Right renal pelvis (tissue), 4 donors: ENCODE data around the gene PSMB7. TPM values are rescaled to one million over a fixed set of nuclear protein-coding genes. Genes with fewer than 3 reads are reported as not detected.

ENCODE experiments used
- DNase-seq, 4 donors: peaks; one replicate each; pipeline ENCODE4 v3.0.0-alpha.2; 2013; ENCODE audit warnings: low read depth in 4 of 4, low spot score in 3 of 4, missing footprints in 1 of 4
- polyA plus RNA-seq, 4 donors: library from polyadenylated mRNA; unstranded; fragments of 120-200 nt; gene quantifications; one replicate each; pipeline ENCODE4 v1.2.1, GENCODE V29; 2013; ENCODE audit not compliant: insufficient read length in 4 of 4

Gene PSMB7
- polyA plus RNA-seq, 4 donors: 202 to 226 (median 220) TPM

DNA sequence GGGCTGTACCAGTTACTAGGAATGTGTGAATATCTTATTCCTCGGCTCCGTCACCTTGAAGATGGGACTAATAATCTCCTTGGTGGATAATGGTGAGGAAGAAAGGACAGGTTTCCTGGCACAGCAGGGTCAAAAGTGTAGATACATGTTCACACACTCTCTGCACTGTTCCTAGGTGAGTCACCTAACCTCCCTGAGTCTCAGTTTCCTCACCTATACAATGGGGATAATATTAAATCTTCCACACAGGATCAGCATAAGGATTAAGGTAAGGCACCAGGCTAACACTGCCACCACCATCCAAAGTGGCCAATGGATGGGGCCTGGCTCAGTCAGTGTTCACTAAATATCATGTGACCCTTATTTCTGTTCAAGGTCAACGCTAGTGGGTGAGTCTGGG lies 66.9 kb downstream of the PSMB7 start:
- DNase-seq: no peak

DNA sequence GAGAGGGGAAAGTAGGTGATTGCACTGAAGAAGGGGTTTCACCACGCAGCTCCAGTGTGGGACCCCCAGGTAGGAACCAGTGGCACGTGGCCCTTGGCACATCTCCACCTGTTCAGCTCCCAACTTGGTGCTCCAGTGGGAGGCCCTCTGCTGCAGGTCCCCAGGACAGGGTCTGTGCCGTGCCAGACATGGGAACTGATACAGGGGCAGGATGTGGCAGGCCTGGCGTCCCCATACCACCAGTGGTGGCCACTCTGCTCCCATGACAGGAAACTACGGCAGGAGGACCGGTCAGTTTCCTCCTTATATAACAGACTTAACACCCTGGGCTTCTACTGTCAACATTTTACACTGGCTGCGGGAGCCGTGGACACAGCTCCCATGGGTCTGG lies 67.3 kb downstream of the PSMB7 start:
- no peak for DNase-seq

DNA sequence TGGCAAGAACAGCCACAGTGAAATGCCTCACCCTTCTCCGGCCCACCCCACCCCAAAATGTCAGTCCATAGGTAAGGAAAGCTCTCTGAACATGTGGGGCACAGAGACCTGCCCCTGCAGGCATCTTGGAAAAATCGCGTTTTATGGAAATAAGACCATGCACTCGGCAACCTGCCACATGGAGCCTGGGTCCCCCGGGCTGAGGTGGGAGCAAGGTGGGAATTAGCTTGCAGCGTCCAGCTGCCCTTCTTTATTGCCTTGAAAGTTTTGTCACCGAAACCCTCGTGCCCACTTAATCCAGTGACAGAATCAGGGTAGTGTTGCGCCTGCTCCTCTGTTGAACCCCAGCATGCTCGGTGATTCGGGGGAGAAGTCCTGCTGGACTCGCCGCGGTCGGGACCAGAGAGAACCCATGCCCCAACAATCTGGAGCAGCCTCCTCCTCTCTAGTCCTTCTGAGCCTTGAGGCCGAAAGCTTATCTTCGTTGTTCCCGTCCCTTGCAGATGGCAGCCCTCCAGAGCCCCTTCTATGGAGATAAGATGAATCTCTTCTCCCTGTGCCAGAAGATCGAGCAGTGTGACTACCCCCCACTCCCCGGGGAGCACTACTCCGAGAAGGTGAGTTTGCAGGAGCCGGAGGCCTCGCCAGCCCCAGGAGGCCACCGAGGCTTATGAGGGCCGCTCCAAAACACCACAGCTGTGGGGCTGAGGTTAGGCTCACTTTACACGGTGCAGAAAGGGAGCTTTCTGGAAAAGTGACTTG lies 67.9 kb downstream of the PSMB7 start:
- no peak for DNase-seq

DNA sequence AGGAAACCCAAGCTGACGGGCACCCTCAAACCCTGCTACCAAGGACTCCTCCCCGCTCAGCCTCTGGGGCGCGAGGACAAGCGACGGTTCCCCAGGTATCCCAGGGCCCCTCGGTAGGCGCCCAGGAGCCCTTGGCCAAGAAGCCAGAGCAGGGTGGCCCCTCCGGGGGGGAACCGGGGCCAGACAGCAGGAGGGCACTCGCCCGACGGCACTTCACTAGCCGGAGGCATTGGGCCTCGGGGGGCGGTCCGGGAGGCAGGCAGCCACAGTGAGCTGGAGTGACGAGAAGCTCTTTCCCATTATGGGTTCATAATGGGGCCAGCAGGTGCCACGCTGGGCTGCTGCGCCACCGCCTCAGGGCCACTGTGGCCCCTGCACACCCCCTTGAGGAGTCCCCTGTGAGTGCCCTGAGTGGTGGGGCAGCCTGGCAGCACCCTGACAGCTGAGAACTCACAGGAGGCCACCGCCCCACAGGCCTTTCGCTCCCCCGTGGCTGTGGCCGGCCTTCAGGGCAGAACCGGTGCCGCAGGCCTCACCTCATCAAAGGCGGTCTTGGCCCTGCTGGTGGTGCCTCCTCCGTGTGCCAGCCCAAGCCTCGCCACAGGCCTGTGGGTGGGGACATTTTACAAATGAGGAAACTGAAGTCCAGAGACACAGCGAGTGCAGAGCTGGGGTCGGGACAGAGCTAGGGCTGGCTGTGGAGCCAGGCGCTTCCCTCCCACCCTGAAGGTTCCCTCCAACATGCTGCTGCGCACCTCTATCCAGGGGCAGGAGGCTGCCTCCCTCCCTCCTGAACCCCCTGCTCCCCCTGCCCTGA lies 68.7 kb downstream of the PSMB7 start:
- DNase-seq: no peak

DNA sequence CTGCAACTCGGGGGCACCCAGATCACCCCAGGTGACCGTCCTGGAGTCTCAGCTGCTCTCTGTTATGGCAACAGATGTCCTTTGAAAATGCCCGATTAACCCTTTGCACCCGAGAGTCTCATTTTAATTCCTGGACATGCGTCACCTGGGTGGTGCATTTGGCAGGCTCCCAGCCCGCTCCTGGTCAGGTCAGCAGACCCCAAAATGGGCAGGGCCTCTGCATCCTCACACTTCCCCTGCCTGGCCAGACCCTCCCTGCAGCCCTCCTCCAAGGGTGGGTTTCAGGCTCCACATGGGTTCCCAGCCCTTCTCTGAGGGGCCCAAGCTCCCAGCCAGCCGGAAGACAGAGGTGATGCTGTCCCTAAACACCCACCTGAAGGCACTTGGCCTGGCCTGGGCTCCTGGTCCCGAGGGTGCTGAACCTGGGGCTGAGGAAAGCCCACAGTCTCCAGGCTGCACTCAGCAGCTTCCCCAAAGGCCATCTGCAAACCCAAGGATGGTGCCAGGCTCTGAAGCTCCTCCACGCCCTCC lies 69.4 kb downstream of the PSMB7 start:
- no peak for DNase-seq

DNA sequence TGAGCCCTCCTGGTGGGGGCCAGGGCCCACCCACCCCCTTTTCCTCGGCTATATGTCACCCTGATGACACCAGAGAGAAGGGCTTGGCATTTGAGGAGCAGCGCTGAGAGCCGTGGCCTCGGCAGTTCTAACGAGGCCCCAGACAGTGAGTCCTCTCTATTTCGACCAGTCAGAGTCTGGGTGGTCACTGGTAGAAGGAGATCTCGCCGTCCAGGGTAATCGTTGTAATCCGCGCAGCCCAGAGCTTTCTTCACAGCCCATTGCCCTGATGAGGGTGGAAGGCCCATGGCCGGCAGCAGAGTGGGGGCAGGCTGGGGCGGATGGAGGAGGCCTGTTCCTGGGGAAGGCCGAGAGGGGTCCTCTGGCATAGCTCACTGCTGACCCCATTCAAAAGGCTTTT lies 70.2 kb downstream of the PSMB7 start:
- no peak for DNase-seq

DNA sequence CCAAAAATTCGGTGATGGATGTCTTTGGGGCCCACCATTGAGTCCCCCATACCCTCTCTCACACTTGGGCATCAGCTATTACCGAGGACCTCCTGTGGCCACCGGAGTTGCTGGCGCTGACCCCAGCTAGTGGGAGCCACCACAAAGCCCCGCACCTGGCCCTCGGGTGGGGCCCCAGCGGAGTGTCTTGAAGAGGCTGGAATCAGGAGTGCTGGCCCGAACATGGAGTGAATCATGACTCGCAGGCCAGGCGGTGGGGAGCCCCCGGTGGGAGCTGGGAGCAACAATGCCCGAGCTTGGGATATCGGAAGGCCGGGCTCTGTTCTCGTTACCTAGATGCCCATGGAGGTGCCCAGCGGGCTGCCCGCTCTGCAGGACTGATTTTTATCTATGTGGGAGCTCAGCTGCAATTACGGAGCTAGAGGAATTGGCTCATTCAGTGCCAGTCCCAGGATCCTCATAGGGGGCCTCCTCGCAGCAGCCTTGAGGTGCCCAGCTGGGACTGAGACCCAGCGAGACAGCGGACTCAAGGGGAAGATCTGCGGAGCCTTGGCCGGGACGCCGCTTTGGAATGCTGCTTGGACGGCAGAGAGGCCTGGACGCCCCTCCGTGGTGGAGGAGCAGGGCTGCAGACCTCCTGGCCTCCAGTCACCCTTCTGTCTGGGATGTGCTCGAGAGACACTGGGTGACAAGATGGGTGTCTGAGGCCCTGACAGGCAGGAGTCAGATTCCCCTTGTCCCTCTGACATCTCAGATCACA lies 70.8 kb downstream of the PSMB7 start:
- DNase-seq: no peak

DNA sequence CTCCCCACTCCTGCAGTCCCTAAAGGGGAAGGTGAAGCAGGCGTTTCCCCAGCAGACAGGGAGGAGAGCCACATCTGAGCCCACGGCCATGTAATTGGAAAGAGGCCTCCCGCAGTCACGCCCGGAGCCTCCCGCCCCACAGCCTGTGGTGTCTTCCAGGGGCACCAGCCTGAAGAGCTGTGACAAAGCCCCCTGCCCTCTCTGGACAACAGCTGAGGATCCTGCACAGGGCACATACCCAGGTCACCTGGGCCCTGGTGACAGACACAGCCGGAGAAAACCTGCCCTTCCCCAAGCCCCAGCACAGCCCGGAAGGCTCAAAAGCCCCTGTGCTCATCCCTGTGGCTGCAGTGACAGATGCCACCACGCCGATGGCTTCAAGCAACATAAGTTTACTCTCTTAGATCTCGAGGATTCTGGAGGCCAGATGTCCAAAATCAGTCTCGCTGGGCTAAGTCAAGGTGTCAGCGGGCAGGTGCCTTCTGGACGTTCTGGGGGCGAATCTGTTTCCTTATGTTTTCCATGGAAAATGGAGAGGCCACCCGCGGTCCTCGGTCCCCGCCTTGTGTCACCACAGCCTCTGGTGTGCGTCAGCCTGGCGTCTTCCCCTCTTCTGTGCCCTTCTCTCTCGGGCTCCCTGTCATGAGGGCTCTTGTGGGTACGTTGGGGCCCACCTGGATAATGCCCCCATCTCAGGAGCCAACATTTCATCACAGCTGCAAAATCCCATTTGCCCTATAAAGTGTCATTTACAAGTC lies 71.5 kb downstream of the PSMB7 start:
- DNase-seq: no peak

DNA sequence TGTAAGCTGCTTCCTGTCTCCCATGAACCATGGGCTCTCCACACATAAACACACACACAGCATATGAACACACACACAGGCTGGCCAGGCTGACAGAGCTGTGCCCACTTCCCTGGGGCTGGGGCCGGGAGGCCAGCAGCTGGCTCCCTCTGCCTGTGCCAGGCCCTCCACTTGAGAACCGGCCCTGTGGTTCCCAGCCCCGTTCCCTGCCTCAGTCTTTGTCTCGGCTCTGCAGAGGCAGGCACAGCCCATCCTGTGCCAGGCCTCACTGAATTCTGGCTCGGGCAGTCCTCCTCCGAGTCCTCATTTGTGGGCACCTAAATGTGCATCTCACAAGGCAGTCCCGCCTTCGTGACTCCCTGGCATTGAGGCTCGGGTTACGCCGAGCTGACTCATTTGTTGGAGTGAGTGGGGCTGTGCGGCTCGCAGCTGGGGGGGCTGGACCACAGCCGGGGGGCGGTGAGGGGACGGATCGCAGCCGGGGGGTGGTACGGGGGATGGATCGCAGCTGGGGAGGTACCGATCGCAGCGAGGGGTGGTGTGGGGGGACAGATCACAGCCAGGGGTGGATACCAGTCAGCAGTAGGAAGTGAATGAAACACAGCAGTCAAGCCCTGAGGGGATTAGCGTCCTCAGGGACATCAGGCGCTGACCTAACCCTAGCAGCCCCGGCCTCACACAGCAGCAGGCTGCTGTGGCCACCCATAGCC lies 72.3 kb downstream of the PSMB7 start:
- DNase-seq: peak; percentile 39 to 60 (median 52)

DNA sequence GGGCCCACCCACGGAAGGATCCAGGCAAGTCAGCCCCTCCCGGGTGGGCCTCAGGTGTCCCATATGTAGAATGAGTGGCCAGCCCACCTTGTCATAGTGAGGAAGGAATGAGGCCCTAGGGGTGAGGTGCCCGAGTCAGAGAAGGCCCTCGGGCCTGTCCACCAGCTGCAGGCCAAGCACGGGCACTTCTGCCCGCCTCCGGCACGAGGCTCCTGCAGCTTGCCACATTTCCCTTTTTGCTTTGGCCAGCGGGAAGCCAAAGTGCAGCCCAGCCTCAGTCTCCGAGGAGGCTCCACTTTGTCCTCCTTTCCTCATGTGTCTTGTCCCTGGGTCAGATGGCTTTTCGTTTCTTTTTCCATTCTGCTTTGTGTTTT lies 72.9 kb downstream of the PSMB7 start:
- no peak for DNase-seq

DNA sequence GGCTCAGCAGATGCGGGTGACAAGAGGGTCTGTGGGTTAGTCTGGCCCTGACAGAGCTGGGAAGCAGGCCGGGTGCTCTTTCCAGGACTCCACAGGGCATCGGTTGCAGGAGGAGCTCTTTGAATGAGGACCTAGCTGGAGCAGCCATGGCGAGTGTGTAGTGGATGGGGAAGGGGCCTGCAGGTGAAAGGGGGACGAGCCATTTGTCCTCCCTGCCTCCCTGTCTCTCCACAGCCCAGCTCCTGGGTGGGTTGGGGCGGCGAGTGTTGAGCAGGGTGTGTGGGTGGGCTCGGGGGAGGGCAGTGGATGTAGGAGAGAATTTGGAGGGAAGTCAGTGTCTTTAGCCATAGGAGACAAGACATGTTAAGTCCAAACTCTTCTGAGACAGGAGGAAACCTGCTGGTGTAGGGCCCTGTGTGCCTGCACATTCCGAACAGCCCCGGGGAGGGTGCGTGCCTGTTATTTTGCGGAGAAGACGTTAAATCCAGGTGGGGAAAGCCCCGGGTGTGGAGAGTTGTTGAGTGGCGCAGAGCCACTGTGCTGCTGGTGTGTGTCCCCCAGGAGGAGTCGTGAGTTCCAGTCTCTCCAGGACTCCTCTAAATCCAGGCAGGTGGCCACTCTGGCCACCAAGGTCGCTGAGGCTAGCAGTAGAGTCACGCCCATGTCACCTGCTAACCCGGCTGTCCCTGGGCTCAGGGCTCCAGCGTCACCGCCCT lies 73.6 kb downstream of the PSMB7 start:
- no peak for DNase-seq

DNA sequence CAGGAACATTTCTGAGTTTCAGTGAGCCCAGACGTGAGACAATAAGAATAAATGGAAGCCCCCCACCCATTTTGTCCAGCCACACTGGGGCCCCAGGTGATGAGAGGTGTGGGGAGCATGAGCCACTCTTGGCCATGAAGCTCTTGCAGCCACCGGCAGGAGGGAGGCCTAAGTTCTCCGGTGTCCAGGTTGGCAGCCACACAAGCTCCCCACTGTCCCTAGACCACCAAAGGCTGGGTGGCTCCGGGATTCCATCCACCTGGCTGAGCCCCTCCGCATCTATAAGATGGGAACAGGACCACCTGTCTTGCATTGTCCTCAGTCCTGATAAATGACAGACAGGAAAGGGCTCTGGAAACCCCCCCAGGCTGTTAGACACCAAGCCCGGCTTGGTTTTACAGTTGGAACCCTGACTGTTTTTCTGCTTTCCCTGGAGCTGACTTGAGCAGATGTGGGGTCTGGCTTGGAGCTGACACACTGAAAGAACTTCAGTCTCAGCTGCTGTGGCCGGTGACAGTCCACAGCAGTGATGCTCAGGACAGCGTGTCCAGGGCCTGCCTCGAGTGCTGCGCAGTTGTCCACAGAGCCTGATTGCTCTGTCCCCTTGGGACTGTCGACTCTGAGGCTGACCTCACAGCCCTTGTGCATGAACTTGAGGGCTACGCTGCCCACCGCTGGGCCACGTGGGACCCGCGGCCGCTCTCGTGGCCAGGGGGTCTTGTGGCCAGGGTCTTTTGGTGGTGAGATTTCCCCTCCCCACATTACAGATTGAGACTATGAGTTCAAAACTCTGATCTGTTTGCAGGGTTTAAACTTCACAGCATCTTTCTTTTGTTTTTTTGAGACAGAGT lies 74.8 kb downstream of the PSMB7 start:
- no peak for DNase-seq

DNA sequence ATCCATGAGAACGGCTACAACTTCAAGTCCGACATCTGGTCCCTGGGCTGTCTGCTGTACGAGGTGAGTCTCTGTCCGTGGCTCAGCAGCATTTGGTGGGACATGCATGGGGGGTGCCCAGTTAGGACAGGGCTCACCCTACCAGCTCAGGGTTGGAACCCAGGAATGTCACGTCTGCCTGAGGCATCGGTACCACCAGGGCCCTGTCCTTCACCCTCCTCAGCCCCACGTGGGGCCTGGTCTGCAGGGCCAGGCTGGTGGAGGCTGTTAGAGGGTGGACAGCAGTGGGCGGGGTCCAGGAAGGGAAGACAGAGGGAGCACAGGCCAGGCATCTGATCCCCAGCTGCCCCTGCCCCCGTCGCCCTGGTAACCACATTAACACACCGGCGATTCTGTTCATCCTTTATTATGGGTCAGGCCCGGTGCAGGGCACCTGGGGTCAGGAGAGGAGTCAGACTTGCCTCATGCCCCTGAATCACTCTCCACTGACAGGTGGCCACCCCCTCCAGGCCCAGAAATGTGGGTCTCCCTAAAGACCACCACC lies 75.6 kb downstream of the PSMB7 start:
- DNase-seq: no peak

DNA sequence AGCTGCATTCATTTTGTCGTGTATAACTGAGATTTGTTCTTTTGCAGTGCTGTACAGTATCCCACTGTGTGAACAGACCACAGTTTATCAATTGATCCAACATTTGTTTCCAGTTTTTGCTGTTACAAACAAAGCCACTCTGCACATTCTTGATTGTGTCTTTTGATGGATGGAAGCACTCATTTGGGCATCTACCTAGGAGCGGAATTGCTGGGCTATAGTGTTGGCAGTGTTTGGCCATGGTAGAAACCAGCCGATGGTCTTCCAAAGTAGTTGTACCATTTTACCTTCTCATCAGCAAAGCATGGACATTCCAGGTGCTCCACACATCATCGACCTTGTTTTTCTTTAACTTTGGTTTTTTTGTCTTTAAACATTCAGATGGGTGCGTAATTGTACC lies 77.7 kb downstream of the PSMB7 start:
- no peak for DNase-seq

DNA sequence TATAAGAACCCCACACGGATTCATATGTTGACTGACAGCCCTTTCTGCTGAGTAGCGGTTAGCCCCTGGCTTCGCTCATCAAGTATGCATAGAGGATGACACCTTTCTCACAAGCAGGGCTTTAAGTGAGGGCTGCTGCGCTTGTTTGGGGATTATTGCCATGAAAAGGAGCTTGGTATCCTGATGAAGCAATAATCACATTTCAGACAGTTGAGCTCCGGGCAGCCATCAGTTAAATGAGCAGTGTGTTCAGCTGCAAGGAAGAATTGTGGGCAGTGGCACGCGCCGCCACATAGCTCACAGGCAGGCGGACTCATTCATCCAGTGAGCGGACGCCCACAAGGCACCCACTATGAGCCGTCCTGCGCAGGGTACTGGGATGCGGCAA lies 79.9 kb downstream of the PSMB7 start:
- DNase-seq: no peak

DNA sequence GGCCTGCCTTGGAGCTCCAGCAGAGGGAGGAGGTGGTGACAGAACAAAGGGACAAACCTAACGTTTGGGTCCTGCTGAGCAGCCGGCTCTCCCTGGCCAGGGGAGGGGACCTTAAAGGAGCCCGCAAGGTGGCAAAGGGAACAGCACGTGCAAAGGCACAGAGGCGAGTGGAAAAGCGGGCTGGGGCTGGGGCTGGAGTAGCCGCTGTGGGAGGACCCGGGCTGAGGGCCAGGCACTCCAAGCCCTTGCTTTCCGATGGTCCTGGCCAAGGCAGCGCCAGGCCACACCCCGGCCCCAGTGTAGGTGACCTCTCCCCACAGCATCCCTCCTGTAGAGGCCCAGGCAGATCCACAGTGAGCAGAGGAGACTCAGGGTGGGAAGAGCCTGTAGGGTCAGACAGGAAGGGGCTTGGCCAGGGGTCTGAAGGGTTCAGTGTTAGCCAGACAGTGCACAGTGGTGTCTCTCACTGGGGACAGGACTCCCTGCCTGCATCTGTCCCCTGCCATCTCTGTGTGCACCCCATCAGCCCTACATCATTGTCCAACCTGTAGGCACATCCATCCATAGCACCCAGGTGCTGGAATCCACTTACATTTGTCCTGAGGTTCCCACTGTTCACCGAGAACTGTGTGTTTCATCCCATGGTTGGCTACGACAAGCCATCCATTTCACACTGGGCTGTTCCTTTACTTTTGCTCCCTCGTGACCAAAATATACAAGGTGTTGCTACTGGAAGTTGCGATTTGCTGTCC lies 80.5 kb downstream of the PSMB7 start:
- DNase-seq: no peak

DNA sequence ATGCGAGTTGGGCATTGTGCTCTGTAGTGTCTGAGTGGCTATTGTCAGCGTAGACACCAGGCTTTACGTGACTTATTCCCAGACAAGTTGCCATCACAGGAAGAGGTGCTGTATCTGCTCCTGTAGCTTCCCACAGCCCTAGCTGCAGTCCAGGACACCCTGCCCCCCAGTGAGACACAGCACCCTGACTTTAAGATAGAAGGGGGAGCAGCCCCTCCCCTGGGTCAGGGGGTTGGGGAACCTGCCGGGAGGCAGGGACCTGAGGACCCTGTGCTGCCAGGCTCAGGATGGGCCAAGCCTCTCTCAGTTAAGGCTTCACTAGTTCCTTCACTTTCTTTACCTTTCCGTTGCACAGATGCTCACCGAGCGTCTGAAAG lies 82.1 kb downstream of the PSMB7 start:
- DNase-seq: no peak
